Measurements from ENCODE around the gene CPD. TPM values are rescaled to one million over a fixed set of nuclear protein-coding genes. Genes with fewer than 3 reads are reported as not detected.
"Not testable (repeated sequence)": the region's sequence is repeated elsewhere in the genome, so short reads cannot be mapped to it uniquely, and the experiment has no call there.

CPD gene
- polyA plus RNA-seq, 1 of the 3 experiments (the other 2 are of a cell fraction), result 12.5 TPM

GRCh38 chr17:30405161-30405560, 26.4 kb downstream of the CPD start:
- Histone ChIP-seq H4K20me1 (ENCODE audit: insufficient read depth) (no peaks in the 10 kb centered on the region), H3K79me2 (ENCODE audit: insufficient read depth) (peaks cover 27% of the 10 kb centered on the region), H3K9me2 (no peaks in the 10 kb centered on the region), H3K4me1 (ENCODE audit: control insufficient read depth in 1 of 2, insufficient read depth in 2 of 2, low read depth in 1 of 2, low read length in 1 of 2) (no peaks in the 10 kb centered on the region; a peak in 1 of 4 replicates), H3K4me2 (no peak overlapping the region), H3K36me3 (replicated peaks in 1 of 2; ENCODE audit: control insufficient read depth in 1 of 2, insufficient read depth in 2 of 2, low read length in 1 of 2) (peaks cover 0 to 12% of the 10 kb centered on the region in 2 experiments), H3K9me3 (no peaks in the 10 kb centered on the region), H3F3A (replicated peaks; ENCODE audit: insufficient read depth) (peaks cover 11% of the 10 kb centered on the region), H3K27ac (ENCODE audit: low read depth in 2 of 2, low read length in 1 of 2) (0 out of 4 replicates have a peak overlapping the region, but pooled peaks of 1 of the 2 experiments have one; percentile 9), H2AFZ (ENCODE audit: low read depth) (no peak overlapping the region), H3K9ac (no peak overlapping the region), H3K27me3 (ENCODE audit: insufficient read depth) (no peaks in the 10 kb centered on the region), H3K4me3 (ENCODE audit: low read depth in 2 of 2, low read length in 1 of 2) (no peak overlapping the region)
- POLR2A ChIA-PET, result interaction anchor here (0.6 kb wide), 1 partner anchor 1497 kb away, joined by 3 read pairs; no protein-coding TSS in a partner anchor
- CTCF ChIA-PET, result interaction anchor here (1.4 kb wide), 1 partner anchor 26 kb away, joined by 4 read pairs; no protein-coding TSS in a partner anchor
- no peak for DNase-seq
- TF ChIP-seq IRF3 (IDR thresholded peaks at IDR 0.05; ENCODE audit: low read depth, low read length) (no peak), POLR2AphosphoS5 (IDR thresholded peaks at IDR 0.05; ENCODE audit: low read depth, low read length) (no peak), TAF1 (IDR thresholded peaks at IDR 0.05; ENCODE audit: borderline replicate concordance, low read depth, low read length) (no peak), PBX3 (IDR thresholded peaks at IDR 0.05) (no peak), TEAD4 (IDR thresholded peaks at IDR 0.05; ENCODE audit: borderline replicate concordance, insufficient read depth) (no peak)

- H3K4me2 ChIP-seq; CTCF ChIA-PET; POLR2A ChIA-PET; H3K9ac ChIP-seq; H3K4me1 ChIP-seq (ENCODE audit: control insufficient read depth in 1 of 2, insufficient read depth in 2 of 2, low read depth in 1 of 2, low read length in 1 of 2); H2AFZ ChIP-seq (ENCODE audit: low read depth); H4K20me1 ChIP-seq (ENCODE audit: insufficient read depth); H3K4me3 ChIP-seq (ENCODE audit: low read depth in 2 of 2, low read length in 1 of 2); H3K27me3 ChIP-seq (ENCODE audit: insufficient read depth); H3K36me3 ChIP-seq (replicated peaks in 1 of 2; ENCODE audit: control insufficient read depth in 1 of 2, insufficient read depth in 2 of 2, low read length in 1 of 2); H3K27ac ChIP-seq (ENCODE audit: low read depth in 2 of 2, low read length in 1 of 2); DNase-seq; H3K9me3 ChIP-seq; H3F3A ChIP-seq (replicated peaks; ENCODE audit: insufficient read depth); H3K9me2 ChIP-seq: not testable (repeated sequence)
- 88% methylated on average over 2 of the region's 2 CpGs for WGBS (ENCODE audit: low lambda C conversion rate)
- H3K79me2 ChIP-seq (ENCODE audit: insufficient read depth), result peaks cover 57% of the 10 kb centered on the region
These were observed 31.9 kb downstream of the CPD start for GRCh38 chr17:30410627-30411026.

GRCh38 chr17:30412008-30412496, 33.3 kb downstream of the CPD start:
- H3K27me3 ChIP-seq (ENCODE audit: insufficient read depth); DNase-seq; H3K4me3 ChIP-seq (ENCODE audit: low read depth in 2 of 2, low read length in 1 of 2); H4K20me1 ChIP-seq (ENCODE audit: insufficient read depth); H3K4me1 ChIP-seq (ENCODE audit: control insufficient read depth in 1 of 2, insufficient read depth in 2 of 2, low read depth in 1 of 2, low read length in 1 of 2); H3K4me2 ChIP-seq; H3K9me3 ChIP-seq; H3F3A ChIP-seq (replicated peaks; ENCODE audit: insufficient read depth); H3K36me3 ChIP-seq (replicated peaks in 1 of 2; ENCODE audit: control insufficient read depth in 1 of 2, insufficient read depth in 2 of 2, low read length in 1 of 2); H3K9me2 ChIP-seq; H2AFZ ChIP-seq (ENCODE audit: low read depth); H3K9ac ChIP-seq; POLR2A ChIA-PET; H3K27ac ChIP-seq (ENCODE audit: low read depth in 2 of 2, low read length in 1 of 2): not testable (repeated sequence)
- CTCF ChIA-PET, result interaction anchor here (1.4 kb wide), 1 partner anchor 65 kb away, joined by 3 read pairs; no protein-coding TSS in a partner anchor
- 100% methylated on average over 1 of the region's 3 CpGs for WGBS (ENCODE audit: low lambda C conversion rate)
- peaks cover 49% of the 10 kb centered on the region for H3K79me2 ChIP-seq (ENCODE audit: insufficient read depth)
